SK-N-SH treated with all-trans-retinoic acid at 6 μM for 48 hours (cell line): ENCODE measurements around the gene RBM4.

Experiments used
- ATAC-seq: fragments of 200-7000 bp; cut with Tn5 transposase; 3 replicates; pipeline ENCODE4 v1.9.1; 2020; ENCODE audit warnings: mild to moderate bottlenecking, moderate library complexity
- ARNTL ChIP-seq: fragments of 450-650 bp; formaldehyde crosslinking; IDR thresholded peaks from 2 replicates; pipeline ENCODE4 v1.5.0; 2020; ENCODE audit warnings: low read depth, mild to moderate bottlenecking, moderate library complexity, borderline replicate concordance
- CSDC2 ChIP-seq: fragments of 250-450 bp; sonication (Bioruptor Pico); IDR thresholded peaks from 2 replicates; pipeline ENCODE4 v1.5.0; 2020; ENCODE audit warnings: mild to moderate bottlenecking, moderate library complexity
- ESRRG ChIP-seq: fragments of 250-450 bp; sonication (Bioruptor Pico); IDR thresholded peaks from 2 replicates; pipeline ENCODE4 v1.6.1; 2021; ENCODE audit warnings: mild to moderate bottlenecking
- GLIS3 ChIP-seq: fragments of 250-450 bp; sonication (Bioruptor Pico); IDR thresholded peaks from 2 replicates; pipeline ENCODE4 v1.5.0; 2020; ENCODE audit warnings: mild to moderate bottlenecking, moderate library complexity
- ISL1 ChIP-seq: fragments of 250-450 bp; sonication (Bioruptor Pico); IDR thresholded peaks from 2 replicates; pipeline ENCODE4 v2.1.2; 2022; ENCODE audit warnings: mild to moderate bottlenecking, moderate library complexity
- OSR1 ChIP-seq: fragments of 250-450 bp; sonication (Bioruptor Pico); IDR thresholded peaks from 2 replicates; pipeline ENCODE4 v1.8.0; 2022; ENCODE audit warnings: moderate library complexity, mild to moderate bottlenecking, inconsistent platforms
- PATZ1 ChIP-seq: fragments of 250-450 bp; sonication (Bioruptor Pico); IDR thresholded peaks from 2 replicates; pipeline ENCODE4 v1.8.0; 2020; ENCODE audit warnings: mild to moderate bottlenecking, moderate library complexity, borderline replicate concordance
- POU6F1 ChIP-seq: fragments of 250-450 bp; sonication (Bioruptor Pico); IDR thresholded peaks from 2 replicates; pipeline ENCODE4 v1.8.0; 2021; ENCODE audit warnings: low read depth, mild to moderate bottlenecking, moderate library complexity, borderline replicate concordance
- PPARA ChIP-seq: fragments of 250-450 bp; sonication (Bioruptor Pico); IDR thresholded peaks from 2 replicates; pipeline ENCODE4 v1.5.0; 2020; ENCODE audit warnings: mild to moderate bottlenecking, borderline replicate concordance
- RARB ChIP-seq: fragments of 250-450 bp; sonication (Bioruptor Pico); IDR thresholded peaks from 2 replicates; pipeline ENCODE4 v1.8.0; 2021; ENCODE audit warnings: mild to moderate bottlenecking, moderate library complexity
- SNAI2 ChIP-seq: fragments of 250-450 bp; sonication (Bioruptor Pico); IDR thresholded peaks from 2 replicates; pipeline ENCODE4 v1.5.0; 2020; ENCODE audit warnings: mild to moderate bottlenecking, moderate library complexity
- TCF4 ChIP-seq: fragments of 250-450 bp; sonication (Bioruptor Pico); IDR thresholded peaks from 2 replicates; pipeline ENCODE4 v1.8.0; 2021; ENCODE audit warnings: mild to moderate bottlenecking, moderate library complexity, borderline replicate concordance
- TOX ChIP-seq: fragments of 250-450 bp; sonication (Bioruptor Pico); IDR thresholded peaks from 2 replicates; pipeline ENCODE4 v1.8.0; 2021; ENCODE audit warnings: mild to moderate bottlenecking, moderate library complexity, borderline replicate concordance
- ZC3H10 ChIP-seq: fragments of 250-450 bp; sonication (Bioruptor Pico); IDR thresholded peaks from 2 replicates; pipeline ENCODE4 v1.5.1; 2021; ENCODE audit warnings: mild to moderate bottlenecking, moderate library complexity
- ZFP3 ChIP-seq: fragments of 250-450 bp; sonication (Bioruptor Pico); IDR thresholded peaks from 2 replicates; pipeline ENCODE4 v1.5.0; 2020; ENCODE audit warnings: mild to moderate bottlenecking, moderate library complexity
- ZFP30 ChIP-seq: fragments of 450-650 bp; formaldehyde crosslinking; IDR thresholded peaks from 2 replicates; pipeline ENCODE4 v1.5.0; 2022; ENCODE audit warnings: mild to moderate bottlenecking, moderate library complexity
- ZNF565 ChIP-seq: fragments of 450-650 bp; formaldehyde crosslinking; conservative IDR thresholded peaks from 2 replicates; pipeline ENCODE4 v1.5.0; 2020; ENCODE audit warnings: low read depth, mild to moderate bottlenecking, moderate library complexity
- ZNF70 ChIP-seq: fragments of 450-650 bp; formaldehyde crosslinking; IDR thresholded peaks from 2 replicates; pipeline ENCODE4 v1.5.0; 2020; ENCODE audit warnings: mild to moderate bottlenecking, moderate library complexity
- ZNF8 ChIP-seq: fragments of 450-650 bp; formaldehyde crosslinking; IDR thresholded peaks from 2 replicates; pipeline ENCODE4 v1.5.0; 2020; ENCODE audit warnings: mild to moderate bottlenecking, moderate library complexity
- TF ChIP-seq, protein P1 (sequence below): fragments of 250-450 bp; sonication (Bioruptor Pico); IDR thresholded peaks from 2 replicates; pipeline ENCODE4 v1.5.1; 2020; ENCODE audit warnings: low read depth, mild to moderate bottlenecking, moderate library complexity
- TF ChIP-seq, protein P2 (sequence below): fragments of 250-450 bp; sonication (Bioruptor Pico); IDR thresholded peaks from 2 replicates; pipeline ENCODE4 v1.5.0; 2020; ENCODE audit warnings: mild to moderate bottlenecking, moderate library complexity
- TF ChIP-seq, protein P3 (sequence below): fragments of 250-450 bp; sonication (Bioruptor Pico); IDR thresholded peaks from 2 replicates; pipeline ENCODE4 v1.5.1; 2021; ENCODE audit warnings: mild to moderate bottlenecking, moderate library complexity

The RBM4 gene

GRCh38 chr11:66643745-66644437 lies 5.4 kb downstream of the RBM4 start:
- ATAC-seq: no peak
- TF ChIP-seq ZNF8 (CRISPR knock-in tag): no peak
- no peak for TF ChIP-seq ESRRG (CRISPR knock-in tag)
- no peak for TF ChIP-seq ISL1 (CRISPR knock-in tag)
- no peak for TF ChIP-seq ARNTL (CRISPR knock-in tag)
- no peak for TF ChIP-seq GLIS3 (CRISPR knock-in tag)
- TF ChIP-seq ZNF565 (CRISPR knock-in tag): no peak
- TF ChIP-seq, protein P1, sequence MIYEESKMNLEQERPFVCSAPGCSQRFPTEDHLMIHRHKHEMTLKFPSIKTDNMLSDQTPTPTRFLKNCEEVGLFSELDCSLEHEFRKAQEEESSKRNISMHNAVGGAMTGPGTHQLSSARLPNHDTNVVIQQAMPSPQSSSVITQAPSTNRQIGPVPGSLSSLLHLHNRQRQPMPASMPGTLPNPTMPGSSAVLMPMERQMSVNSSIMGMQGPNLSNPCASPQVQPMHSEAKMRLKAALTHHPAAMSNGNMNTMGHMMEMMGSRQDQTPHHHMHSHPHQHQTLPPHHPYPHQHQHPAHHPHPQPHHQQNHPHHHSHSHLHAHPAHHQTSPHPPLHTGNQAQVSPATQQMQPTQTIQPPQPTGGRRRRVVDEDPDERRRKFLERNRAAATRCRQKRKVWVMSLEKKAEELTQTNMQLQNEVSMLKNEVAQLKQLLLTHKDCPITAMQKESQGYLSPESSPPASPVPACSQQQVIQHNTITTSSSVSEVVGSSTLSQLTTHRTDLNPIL: no peak
- no peak for TF ChIP-seq PPARA (CRISPR knock-in tag)
- no peak for TF ChIP-seq RARB (CRISPR knock-in tag)
- TF ChIP-seq ZC3H10 (CRISPR knock-in tag): no peak

- ATAC-seq: no peak
- TF ChIP-seq PATZ1 (CRISPR knock-in tag) (no peak), CSDC2 (CRISPR knock-in tag) (no peak), TOX (no peak), GLIS3 (CRISPR knock-in tag) (no peak), ZFP3 (no peak), ZNF70 (CRISPR knock-in tag) (no peak), POU6F1 (CRISPR knock-in tag) (no peak), RARB (CRISPR knock-in tag) (no peak), PPARA (CRISPR knock-in tag) (no peak), OSR1 (CRISPR knock-in tag) (no peak), TCF4 (CRISPR knock-in tag) (no peak)
- TF ChIP-seq, protein P2, sequence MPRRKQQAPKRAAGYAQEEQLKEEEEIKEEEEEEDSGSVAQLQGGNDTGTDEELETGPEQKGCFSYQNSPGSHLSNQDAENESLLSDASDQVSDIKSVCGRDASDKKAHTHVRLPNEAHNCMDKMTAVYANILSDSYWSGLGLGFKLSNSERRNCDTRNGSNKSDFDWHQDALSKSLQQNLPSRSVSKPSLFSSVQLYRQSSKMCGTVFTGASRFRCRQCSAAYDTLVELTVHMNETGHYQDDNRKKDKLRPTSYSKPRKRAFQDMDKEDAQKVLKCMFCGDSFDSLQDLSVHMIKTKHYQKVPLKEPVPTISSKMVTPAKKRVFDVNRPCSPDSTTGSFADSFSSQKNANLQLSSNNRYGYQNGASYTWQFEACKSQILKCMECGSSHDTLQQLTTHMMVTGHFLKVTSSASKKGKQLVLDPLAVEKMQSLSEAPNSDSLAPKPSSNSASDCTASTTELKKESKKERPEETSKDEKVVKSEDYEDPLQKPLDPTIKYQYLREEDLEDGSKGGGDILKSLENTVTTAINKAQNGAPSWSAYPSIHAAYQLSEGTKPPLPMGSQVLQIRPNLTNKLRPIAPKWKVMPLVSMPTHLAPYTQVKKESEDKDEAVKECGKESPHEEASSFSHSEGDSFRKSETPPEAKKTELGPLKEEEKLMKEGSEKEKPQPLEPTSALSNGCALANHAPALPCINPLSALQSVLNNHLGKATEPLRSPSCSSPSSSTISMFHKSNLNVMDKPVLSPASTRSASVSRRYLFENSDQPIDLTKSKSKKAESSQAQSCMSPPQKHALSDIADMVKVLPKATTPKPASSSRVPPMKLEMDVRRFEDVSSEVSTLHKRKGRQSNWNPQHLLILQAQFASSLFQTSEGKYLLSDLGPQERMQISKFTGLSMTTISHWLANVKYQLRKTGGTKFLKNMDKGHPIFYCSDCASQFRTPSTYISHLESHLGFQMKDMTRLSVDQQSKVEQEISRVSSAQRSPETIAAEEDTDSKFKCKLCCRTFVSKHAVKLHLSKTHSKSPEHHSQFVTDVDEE (CRISPR knock-in tag): no peak
Measured at GRCh38 chr11:66646828-66647227, 8.3 kb downstream of the RBM4 start.

DNA sequence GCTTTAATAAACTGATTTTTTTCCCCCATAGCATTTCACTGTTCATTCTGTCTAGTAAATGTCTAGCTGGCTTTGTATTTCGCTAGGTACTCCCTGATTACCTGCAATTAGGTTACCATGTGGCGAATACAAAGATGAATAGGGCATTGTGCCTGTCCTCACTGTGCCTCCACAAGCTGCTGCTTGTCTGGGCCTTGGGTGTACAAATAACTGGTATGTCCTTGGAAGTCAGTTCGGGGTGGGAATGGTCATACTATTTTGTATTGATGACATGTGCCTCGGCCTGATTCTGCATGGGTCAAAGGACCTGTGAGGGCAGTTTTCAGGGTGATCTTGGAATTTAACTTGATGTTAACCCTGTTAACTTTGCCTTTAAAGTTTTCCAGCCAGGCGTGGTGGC lies 11.4 kb downstream of the RBM4 start:
- no peak for ATAC-seq
- TF ChIP-seq, protein P1: no peak
- no peak for TF ChIP-seq CSDC2 (CRISPR knock-in tag)
- no peak for TF ChIP-seq ARNTL (CRISPR knock-in tag)
- no peak for TF ChIP-seq ZNF8 (CRISPR knock-in tag)
- TF ChIP-seq OSR1 (CRISPR knock-in tag): no peak
- TF ChIP-seq, protein P3, sequence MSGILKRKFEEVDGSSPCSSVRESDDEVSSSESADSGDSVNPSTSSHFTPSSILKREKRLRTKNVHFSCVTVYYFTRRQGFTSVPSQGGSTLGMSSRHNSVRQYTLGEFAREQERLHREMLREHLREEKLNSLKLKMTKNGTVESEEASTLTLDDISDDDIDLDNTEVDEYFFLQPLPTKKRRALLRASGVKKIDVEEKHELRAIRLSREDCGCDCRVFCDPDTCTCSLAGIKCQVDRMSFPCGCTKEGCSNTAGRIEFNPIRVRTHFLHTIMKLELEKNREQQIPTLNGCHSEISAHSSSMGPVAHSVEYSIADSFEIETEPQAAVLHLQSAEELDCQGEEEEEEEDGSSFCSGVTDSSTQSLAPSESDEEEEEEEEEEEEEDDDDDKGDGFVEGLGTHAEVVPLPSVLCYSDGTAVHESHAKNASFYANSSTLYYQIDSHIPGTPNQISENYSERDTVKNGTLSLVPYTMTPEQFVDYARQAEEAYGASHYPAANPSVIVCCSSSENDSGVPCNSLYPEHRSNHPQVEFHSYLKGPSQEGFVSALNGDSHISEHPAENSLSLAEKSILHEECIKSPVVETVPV: no peak
- no peak for TF ChIP-seq PATZ1 (CRISPR knock-in tag)
- no peak for TF ChIP-seq SNAI2
- TF ChIP-seq, protein P2 (CRISPR knock-in tag): no peak
- TF ChIP-seq ZC3H10 (CRISPR knock-in tag): no peak
- no peak for TF ChIP-seq ESRRG (CRISPR knock-in tag)
- TF ChIP-seq ZFP30: no peak
